HPDE6-E6E7 (cell line): Measurements from ENCODE around the gene ERG.

Source experiments
- DNase-seq: peaks from one replicate; pipeline ENCODE4 v3.0.0; 2011; ENCODE audit warnings: missing footprints; ENCODE audit errors: extremely low spot score

The ERG gene, protein sequence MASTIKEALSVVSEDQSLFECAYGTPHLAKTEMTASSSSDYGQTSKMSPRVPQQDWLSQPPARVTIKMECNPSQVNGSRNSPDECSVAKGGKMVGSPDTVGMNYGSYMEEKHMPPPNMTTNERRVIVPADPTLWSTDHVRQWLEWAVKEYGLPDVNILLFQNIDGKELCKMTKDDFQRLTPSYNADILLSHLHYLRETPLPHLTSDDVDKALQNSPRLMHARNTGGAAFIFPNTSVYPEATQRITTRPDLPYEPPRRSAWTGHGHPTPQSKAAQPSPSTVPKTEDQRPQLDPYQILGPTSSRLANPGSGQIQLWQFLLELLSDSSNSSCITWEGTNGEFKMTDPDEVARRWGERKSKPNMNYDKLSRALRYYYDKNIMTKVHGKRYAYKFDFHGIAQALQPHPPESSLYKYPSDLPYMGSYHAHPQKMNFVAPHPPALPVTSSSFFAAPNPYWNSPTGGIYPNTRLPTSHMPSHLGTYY

DNA sequence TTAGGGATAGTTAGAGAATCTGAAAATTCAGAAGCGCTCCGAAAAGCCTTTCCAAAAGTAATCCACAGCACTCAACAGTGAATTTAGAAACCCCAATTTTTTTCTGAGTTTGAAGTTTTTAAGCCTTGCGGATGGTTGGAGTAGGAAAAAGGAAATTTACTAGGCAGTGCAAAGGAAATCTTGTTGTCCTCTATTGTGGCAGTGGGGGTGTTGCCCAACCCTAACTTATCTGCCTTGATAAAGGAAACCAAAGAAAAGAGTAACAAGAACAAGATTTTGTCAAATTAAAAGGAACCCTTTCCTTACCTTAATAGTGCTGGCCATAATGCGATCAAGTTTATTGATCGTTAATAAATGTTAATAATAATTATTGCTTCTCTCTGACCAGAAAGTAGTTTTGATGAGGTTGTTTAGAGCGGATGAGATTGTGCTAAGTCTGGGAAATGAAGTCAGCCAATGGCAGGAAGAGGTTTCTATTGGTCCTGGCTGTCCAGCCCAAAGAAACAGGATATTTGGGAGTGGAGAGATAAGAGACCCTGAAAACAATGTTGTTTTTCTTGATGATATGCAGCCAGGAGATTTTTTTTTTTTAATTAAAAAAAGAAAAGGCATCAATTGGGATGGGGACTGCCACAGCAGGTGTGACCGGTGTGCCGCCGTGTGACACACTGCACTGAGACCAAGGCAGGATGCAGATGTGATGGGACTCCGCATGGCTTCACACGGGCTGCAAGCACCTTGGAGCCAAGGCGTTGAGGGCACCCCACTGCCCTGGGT is at the start of gene ERG:
TSS of gene ERG (minus strand) at position 421 of the 777 bp plus-strand sequence. CDS start at position 324, 97 bp downstream.
- no peak for DNase-seq

DNA sequence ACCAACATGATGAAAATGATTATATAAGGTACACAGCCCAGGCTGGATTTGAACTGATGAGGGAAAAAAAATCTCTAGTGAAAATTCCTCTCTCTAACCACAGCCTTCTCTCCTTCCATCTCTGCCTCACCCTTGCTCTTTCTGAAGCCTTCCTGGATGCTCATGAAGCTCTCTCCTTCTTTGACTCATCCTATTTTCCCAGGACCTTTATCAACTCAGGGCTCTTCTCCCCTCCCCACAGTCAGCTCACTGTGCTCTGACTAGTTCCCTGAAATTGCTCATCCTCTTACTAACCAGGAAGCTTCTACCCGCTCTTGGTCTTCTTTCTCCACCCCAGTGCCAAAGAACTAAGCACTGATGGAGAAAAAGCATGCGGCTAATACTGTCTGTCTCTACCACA is 46.4 kb upstream of the ERG start:
- no peak for DNase-seq

DNA sequence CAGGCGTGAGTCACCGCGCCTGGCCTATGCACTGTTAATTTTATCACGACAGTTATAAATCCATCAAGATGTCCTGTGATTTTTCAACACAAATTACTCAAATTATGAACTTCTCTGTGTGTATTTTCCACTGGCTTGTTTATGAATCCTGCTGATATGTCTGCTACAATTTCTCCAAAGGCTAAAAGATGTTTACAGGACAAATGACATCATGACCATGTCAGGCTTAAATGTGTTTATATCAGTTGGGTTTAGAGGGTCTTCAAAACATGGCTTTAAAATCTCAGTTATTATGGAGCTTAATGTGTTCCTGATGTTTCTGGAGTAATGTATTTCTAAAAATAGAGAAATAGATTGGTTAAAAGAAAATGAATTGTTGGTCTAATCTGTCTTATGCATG is 44.0 kb upstream of the ERG start:
- DNase-seq, result no peak

DNA sequence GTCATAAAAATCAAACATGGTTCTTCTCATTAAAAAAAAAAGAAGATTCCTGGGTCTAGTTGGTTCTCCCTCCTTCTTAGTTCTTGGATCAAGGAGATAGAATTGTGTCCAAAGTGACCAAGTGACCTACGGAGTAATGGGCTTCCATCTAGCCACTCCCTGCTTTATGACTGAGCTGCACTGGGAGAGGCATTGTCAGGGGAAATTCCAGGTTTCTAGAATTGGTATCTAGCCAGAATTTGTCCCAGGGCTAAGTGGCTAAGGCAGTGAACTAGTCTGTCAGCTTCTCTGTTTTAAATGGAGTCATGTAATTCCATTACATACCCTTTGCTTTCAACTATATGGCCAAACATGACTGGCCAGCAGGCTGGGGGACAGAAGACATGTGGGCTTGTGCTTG is 40.1 kb upstream of the ERG start:
- no peak for DNase-seq

DNA sequence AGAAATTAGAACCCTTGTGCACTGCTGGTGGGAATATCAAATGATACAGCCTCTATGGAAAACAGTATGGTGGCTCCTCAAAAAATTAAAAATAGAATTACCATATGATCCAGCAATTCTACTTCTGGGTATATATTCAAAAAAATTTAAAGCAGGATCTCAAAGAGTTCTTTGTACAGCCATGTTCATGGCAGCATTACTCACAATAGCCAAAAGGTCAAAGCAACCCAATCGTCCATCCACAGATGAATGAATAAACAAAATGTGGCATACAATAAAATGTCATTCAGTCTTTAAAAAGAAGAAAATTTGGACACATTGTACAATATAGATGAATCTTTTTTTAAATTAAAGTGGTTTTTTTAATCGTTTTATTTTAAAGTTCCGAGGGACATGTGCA is 36.3 kb upstream of the ERG start:
- DNase-seq, result no peak

DNA sequence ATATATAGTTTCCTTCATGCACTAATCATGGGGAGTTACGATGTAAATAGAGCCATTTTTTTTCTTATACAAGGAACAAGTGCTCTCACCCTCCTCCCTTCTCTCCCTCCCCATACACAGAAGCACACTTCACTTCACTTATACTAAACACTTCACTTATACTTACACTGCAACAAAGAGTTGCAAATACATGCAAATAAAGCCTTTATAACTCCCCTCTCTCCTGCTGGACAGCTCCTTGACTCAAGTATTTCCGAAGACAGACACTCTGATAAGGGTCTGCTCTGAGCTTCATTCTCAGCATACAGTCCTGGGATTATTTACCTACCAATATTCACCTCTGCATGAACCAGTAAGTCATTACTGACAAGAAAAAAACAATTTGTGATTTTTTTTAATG is 35.6 kb upstream of the ERG start:
- no peak for DNase-seq

DNA sequence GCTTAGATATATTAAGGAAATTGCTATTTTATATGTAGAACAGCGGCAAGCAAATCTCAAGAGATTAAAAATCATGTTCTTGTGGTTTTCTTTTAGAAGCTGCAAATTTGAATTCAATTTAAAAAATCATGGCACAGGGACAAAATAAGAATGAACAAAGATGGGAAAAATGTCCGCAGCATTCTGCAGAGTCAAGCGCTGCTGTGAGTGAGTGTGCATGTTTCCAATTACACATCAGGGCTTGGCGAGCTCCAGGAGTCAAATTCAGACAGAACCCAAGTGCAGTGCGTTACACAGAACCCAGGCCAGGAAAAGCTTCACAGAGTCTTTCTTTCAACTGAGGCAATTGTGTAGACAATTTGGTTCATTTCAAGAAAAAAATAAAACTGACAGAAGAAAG is 33.3 kb upstream of the ERG start:
- no peak for DNase-seq

DNA sequence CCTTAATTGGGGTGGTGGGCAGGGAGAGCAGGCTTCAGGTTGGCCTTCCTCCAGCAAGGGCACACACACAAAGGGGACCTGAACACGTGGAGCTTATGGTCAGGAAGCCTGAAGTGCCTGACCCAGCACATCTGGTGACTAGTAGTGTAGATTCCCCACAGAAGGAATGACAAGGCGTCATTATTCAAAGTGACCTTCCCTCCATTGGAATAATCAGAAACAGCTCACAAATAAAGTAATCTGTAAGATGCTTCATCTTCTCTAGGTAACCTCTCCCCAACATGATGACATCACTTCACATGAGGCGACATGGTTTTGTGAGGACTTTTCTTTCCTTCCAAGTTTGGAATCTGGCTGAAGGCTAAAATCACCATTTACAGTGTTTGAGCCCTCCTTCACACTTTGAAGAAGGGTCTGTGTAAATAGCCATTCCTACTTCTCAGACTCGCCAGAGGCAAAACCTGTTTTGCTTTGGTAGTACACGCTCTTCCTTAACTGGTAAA is 32.8 kb upstream of the ERG start:
- no peak for DNase-seq

DNA sequence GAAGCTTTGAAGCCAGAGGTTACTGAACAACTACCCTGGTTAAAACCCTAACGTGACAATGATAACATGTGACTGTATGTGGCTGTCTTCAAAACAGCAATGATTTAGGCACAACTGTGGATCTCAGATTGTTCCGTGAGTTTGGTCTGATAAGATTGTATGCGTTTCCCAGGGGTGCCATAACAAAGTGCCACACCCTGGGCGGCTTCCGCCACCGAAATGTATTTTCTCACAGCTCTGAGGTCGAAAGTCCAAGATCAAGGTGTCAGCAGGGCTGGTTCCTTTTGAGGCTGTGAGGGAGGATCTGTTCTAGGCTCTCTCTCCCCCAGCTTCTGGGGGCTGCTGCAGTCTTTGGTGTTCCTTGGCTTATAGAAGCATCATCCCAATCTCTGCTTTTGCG is 29.5 kb upstream of the ERG start:
- DNase-seq, result no peak

DNA sequence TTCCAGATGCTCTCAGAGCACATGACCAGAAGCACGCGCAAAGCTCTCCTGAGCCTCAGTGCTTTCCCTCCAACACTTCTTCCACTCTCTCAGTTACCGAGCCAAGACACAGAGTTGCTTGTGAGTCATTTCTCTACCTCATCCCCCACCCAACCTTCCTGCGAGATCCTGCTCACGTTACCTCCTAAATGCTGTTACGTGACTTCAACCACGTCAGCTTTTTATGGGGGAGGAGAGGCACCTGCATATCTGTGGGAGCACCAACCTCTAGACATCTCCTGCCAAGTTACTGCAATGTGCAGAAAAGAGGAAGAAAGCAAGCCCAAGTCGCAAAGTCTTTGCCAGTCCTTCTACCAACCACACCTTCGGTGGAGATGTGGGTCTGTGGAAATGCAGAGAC is 27.2 kb upstream of the ERG start:
- DNase-seq, result no peak

DNA sequence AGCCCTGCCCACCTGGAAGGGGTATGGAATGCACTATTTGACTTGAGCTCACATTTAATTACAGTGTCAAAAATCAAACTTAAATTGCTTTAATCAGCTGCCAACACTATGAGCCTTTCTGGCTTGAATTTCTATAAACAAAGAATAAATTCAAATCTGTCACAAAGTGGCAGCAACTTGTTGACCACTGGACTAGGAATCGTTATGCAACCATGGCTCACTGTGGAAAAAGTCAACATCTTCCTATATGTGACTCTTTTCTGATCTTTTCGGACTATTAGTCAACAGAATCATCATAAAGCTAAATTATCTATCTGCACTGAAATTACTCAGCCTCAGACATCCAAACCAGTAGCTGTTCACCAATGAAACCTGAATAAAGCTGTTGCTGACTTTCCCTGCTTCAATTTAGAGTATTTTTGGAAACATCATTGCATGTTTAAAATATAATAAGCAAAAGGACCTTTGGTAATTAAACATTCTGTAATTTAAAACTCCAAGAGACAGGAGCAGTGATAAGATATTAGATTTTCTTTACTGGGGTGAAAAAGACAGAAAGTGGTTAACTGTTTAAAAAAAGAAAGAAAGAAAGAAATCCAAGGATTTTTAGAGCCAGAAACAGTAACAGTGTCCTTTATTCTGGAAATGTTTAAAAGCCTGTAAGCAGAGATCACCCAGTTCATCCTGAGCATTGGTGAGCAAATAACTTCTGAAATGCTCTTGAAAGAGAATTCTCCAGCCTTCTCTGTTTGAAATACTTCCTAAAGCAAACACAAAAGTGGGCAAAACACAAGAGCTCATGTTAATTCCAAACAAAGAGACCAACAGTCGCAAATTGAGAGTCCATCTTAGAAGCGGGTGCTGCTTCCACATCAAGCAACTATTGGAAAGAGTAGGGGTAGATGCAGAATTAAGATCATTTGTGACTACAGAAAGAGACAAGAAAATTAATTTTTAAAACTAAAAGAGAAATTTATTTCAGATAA is 26.2 kb upstream of the ERG start:
- DNase-seq, result no peak

DNA sequence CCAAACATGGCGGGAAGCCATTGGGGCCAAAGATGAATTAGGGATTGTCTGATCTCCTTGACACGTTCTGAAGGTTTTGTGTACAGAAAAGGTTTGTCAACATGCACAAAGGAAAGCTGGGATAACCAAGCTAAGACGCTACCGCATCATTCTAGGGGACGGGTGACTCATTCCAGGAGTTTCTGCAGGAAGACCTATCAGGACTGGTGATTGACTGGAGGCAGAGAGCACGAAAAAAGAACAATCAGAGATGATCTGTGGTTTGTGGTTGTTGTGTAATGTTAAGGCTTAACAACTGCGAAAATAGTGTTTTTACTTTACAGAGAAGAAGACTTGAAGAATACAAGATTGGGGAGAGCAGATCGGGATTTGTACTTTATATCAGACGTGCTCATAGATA is 22.2 kb upstream of the ERG start:
- DNase-seq, result no peak

DNA sequence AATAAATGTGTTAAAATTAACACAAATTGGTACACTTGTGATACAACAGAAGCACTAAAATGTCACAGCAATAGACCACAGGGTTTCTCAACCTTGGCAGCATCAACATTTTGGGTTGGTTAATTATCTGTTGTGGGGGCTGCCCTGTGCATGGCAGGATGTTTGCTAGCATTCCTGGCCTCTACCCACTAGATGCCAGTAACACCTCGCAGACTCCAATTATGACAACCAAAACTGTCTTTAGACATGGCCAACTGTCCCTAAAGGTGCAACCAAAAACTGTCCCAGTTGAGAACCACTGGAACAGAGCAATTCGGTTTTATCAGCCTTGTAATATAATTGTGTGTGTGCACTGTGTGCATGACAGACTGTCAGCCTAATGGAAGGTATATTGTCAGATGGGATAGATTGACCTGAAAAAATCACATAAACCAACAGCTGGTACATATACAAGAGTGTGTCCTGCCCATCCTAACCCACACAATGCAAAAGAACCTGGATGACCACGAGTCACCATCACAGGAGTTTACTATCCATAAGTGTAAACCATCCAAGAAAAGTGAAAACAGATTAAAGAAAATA is 13.5 kb upstream of the ERG start:
- no peak for DNase-seq

DNA sequence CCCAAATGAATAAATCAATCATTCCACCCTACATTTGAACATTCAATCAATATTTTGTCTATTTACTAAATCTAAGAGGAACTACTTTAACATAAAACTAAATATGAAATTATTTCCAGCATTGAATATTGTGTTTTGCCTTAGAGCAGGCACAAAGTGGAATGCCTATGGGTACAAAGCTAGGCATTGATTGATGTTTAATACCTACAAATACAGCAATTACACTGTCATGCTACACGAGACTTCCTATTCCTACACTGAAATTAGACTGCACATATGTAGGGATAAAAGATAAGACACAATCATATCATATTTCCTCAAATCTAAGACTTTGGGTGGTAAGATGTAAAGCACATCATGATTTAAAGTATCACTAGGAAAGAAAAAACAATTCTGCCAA is 12.9 kb upstream of the ERG start:
- DNase-seq, result no peak

DNA sequence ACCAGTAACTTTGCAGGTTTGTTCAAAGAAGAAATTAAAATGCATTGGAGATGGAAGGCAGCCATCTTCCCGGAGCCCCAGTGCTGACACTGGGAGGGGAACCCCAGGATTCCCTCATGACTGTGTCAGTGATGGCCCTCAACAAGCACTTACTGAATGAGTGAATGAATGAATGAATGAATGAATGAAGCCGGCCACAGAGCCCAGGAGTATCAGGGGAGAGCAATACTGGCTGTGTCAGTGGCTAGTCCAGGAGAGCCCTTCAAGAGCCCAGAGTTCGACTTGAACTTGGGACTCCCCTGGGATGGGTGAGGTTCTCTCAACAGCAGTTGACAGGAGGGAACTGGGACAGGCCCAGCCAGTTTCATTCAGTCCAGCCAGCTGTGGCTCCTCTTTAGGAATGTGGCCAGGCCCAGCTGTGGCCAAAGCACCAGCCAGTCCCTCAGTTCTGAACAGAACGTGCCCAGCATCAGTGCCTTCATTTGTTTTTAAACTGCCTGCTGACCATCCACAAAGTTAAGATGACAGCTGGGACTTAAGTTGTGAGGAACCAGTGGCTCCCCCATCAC is 9.2 kb upstream of the ERG start:
- no peak for DNase-seq

DNA sequence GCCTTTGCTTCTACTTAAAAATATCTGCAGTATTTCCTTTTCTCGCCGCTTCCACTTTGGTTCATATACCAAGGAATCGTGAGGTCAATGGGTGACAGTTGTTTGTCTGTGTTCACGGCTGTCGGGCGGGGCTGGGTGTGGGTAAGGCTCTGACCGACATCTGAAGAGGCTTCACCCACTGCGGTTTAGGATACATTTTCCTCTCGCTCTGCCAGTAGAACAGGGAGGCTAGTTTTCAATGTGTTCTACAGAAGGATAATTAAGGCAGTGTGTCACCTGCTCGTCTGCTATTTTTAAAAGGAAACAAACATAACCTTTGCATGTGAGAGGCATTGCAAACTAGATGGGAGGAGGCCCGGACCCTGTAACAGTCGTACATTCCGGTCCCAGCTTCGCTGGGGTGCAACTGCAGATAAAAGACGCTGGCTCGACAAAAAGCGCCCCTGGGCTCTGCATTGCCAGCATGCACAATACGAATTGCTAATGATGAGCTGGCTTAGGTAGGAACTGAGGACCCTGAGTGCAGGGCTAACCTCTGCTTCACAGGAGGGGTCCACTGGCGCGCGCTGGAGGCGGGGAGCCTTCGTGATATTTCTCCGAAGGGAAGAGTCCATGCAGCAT is 8.5 kb upstream of the ERG start:
- no peak for DNase-seq

DNA sequence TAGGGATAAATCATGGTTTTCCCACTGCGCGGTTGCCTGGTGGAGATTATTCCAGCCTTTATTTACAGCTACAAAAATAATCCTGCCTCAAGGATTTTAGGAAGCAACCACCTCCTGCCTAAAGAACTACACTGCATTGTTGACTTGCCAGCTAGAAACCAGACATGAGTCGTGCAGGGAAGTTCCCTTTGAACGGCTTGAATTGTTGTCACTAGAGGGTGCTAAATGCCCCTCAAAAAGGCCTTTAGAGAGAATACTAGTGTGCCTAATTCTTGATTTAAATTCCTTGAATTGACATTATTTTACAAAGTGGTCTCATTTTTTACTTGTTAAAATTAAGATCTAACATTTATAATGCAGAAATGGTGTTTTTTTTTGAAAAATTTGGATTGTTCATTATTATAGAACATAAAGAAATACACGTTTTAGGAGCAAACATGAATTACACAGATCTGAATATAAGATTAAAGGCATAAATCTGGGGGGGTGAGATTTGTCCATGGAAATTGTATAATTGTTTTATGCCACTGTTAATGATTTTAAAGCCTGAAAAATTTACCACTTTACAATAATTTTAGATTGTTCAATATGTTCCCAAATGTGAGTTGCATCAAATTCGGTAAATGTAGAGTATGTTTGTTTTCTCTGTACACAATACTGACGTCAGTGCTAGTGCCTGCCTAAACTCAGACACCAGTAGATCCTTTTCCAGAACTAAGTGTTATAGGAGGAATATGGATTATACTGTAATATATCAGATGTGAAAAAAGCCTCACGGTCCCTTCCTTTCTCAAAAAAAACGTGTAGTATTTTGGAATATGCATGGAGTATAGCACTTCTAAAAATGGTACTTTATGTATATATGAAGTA is 7.6 kb upstream of the ERG start:
- peak; percentile 36 for DNase-seq

DNA sequence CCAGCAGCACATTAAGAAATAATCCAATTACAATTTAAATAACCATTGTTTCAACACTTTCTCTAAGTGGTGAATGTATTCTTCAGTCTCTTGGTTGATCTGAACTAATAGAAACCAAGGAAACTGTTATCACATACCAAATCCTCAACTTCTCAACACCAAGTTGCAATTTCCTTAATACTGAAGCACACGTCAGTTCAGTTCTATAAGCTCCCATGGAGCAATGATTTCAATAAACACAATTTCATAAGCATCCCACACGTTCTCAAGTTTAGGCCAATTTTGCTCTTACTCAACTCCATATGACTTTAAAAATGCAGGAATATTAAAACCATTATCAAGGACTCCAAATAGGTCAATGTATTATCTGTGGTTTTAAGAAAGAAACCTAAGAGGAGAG is 5.8 kb upstream of the ERG start:
- DNase-seq, result no peak

DNA sequence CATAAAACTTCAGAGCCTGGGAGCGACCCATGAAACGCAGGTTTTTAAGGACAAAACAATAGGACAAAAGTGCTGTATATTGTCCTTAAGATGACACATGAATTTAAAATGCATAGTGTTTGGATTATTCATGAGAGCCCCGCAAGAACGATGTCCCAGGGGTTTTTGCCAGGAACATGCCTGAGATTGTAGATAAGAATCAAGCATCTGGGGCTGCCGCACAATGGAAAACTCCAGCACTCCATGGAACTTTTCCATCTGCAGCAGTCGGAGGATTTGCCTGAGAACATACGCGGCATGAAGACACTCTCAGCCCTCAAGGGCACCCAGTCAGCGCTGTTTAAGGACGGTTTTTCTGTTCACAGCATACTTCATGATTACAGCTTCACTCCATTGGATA is 5.3 kb upstream of the ERG start:
- DNase-seq, result no peak

DNA sequence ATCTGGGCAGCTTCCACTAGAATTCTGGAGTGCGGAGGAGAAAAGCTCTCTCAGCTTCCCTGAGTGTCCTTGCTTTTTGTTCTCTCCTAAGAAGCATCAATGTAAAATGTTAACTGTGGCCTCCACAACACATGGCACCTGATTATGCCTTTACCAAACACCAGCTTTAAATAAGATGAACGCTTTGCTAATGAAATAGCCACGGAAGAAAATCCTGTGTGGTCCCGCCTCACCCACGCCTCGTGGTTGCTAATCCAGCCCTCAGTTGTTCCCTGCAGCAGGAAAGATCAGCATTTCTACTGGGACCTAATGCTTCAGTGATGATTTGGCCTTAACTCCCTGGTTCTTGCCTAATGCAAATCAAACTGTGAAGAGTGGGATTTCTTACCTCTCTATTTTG is 1.8 kb upstream of the ERG start:
- no peak for DNase-seq
